Esophagus muscularis mucosa (tissue), 3 donors: ENCODE measurements around the gene KLHDC1.

ENCODE experiments used
- CTCF ChIP-seq, 3 experiments: fragments of 200-600 bp in 2 of 3; fragments of 450-650 bp in 1 of 3; sonication (generic) in 2 of 3; IDR thresholded peaks; one replicate each; pipeline ENCODE4 v1.5.1; 2017 to 2019; ENCODE audit warnings: antibody characterized with exemption in 3 of 3, mild to moderate bottlenecking in 2 of 3, moderate library complexity in 1 of 3
- POLR2A ChIP-seq: fragments of 450-650 bp; IDR thresholded peaks from one replicate; pipeline ENCODE4 v1.6.1; 2017; ENCODE audit warnings: antibody characterized with exemption, moderate library complexity, mild to moderate bottlenecking, low read depth

GRCh38 chr14:49755378-49755777, 62.5 kb downstream of the KLHDC1 start:
- TF ChIP-seq CTCF (IDR thresholded peaks at IDR 0.05) (no peak), POLR2A (no peak)
